ENCODE data around the gene WDFY3. TPM values are rescaled to one million over a fixed set of nuclear protein-coding genes. Genes with fewer than 3 reads are reported as not detected.

Gene WDFY3
- total RNA-seq, 1 experiment from 2014 or later, result 155 TPM

- no peaks in the 10 kb centered on the region for H3K27me3 ChIP-seq
- peaks cover 18% of the 10 kb centered on the region for H3K4me1 ChIP-seq
- no peak overlapping the region for H3K4me3 ChIP-seq
- peaks cover 22% of the 10 kb centered on the region for H3K36me3 ChIP-seq
- H3K27ac ChIP-seq, result no peak overlapping the region
- 0 out of 2 replicates have a peak, but pooled peaks cover 4% of the 10 kb centered on the region for H3K9me3 ChIP-seq (replicated peaks)
- DNase-seq, result no peak
These were observed 89.2 kb downstream of the WDFY3 start for GRCh38 chr4:84877051-84877833.

- Histone ChIP-seq H3K27me3 (no peaks in the 10 kb centered on the region), H3K4me3 (no peak overlapping the region), H3K4me1 (peaks cover 18% of the 10 kb centered on the region), H3K9me3 (replicated peaks) (no peaks in the 10 kb centered on the region), H3K27ac (no peak overlapping the region), H3K36me3 (peaks cover 16% of the 10 kb centered on the region)
- no peak for DNase-seq
These were observed 90.7 kb downstream of the WDFY3 start for GRCh38 chr4:84875636-84876371.

GRCh38 chr4:84874619-84875018 lies 91.9 kb downstream of the WDFY3 start:
- Histone ChIP-seq H3K27me3 (no peaks in the 10 kb centered on the region), H3K4me3 (no peak overlapping the region), H3K9me3 (replicated peaks) (no peaks in the 10 kb centered on the region), H3K4me1 (peaks cover 24% of the 10 kb centered on the region), H3K27ac (no peak overlapping the region), H3K36me3 (peaks cover 15% of the 10 kb centered on the region)
- no peak for DNase-seq

GRCh38 chr4:84870398-84871163 lies 95.9 kb downstream of the WDFY3 start:
- Histone ChIP-seq H3K9me3 (replicated peaks) (no peaks in the 10 kb centered on the region), H3K27me3 (no peaks in the 10 kb centered on the region), H3K36me3 (peaks cover 16% of the 10 kb centered on the region; the same call in 1 of the 2 replicates), H3K27ac (no peak overlapping the region), H3K4me1 (peaks cover 9% of the 10 kb centered on the region), H3K4me3 (no peak overlapping the region)
- peak in 1 of 2 experiments; percentile 21 for DNase-seq

- no peaks in the 10 kb centered on the region for H3K9me3 ChIP-seq (replicated peaks)
- no peak overlapping the region for H3K4me3 ChIP-seq
- DNase-seq, result no peak
- H3K4me1 ChIP-seq, result peaks cover 9% of the 10 kb centered on the region
- H3K36me3 ChIP-seq, result peaks cover 24% of the 10 kb centered on the region
- no peaks in the 10 kb centered on the region for H3K27me3 ChIP-seq
- no peak overlapping the region for H3K27ac ChIP-seq
These were observed 100.2 kb downstream of the WDFY3 start for GRCh38 chr4:84866295-84866694.

- DNase-seq, result no peak
- Histone ChIP-seq H3K4me1 (peaks cover 8% of the 10 kb centered on the region), H3K27ac (no peak overlapping the region), H3K9me3 (replicated peaks) (no peaks in the 10 kb centered on the region), H3K4me3 (no peak overlapping the region), H3K27me3 (no peaks in the 10 kb centered on the region), H3K36me3 (peaks cover 24% of the 10 kb centered on the region)
These were observed 100.9 kb downstream of the WDFY3 start for GRCh38 chr4:84865600-84865999.

GRCh38 chr4:84862064-84862463 lies 104.4 kb downstream of the WDFY3 start:
- Histone ChIP-seq H3K36me3 (peaks cover 37% of the 10 kb centered on the region), H3K27ac (no peak overlapping the region), H3K4me1 (no peaks in the 10 kb centered on the region), H3K4me3 (no peak overlapping the region), H3K9me3 (replicated peaks) (no peaks in the 10 kb centered on the region), H3K27me3 (no peaks in the 10 kb centered on the region)
- no peak for DNase-seq

GRCh38 chr4:84857296-84857695 lies 109.2 kb downstream of the WDFY3 start:
- Histone ChIP-seq H3K27me3 (no peaks in the 10 kb centered on the region), H3K36me3 (peaks cover 40% of the 10 kb centered on the region), H3K27ac (no peak overlapping the region), H3K4me1 (peaks cover 21% of the 10 kb centered on the region), H3K4me3 (no peak overlapping the region), H3K9me3 (replicated peaks) (no peaks in the 10 kb centered on the region)
- no peak for DNase-seq

GRCh38 chr4:84856468-84857049 lies 109.9 kb downstream of the WDFY3 start:
- H3K27ac ChIP-seq, result no peak overlapping the region
- peaks cover 40% of the 10 kb centered on the region for H3K36me3 ChIP-seq
- no peaks in the 10 kb centered on the region for H3K9me3 ChIP-seq (replicated peaks)
- no peaks in the 10 kb centered on the region for H3K27me3 ChIP-seq
- DNase-seq, result peak in 1 of 2 experiments; percentile 21
- no peak overlapping the region for H3K4me3 ChIP-seq
- peaks cover 27% of the 10 kb centered on the region for H3K4me1 ChIP-seq

- peak; percentile 43 to 71 for DNase-seq
- peaks cover 34% of the 10 kb centered on the region for H3K4me1 ChIP-seq
- H3K27ac ChIP-seq, result no peak overlapping the region
These were observed 110.7 kb downstream of the WDFY3 start for GRCh38 chr4:84855774-84856173.

GRCh38 chr4:84852081-84852480 lies 114.4 kb downstream of the WDFY3 start:
- Histone ChIP-seq H3K27ac (peak overlapping the region; percentile 86), H3K4me1 (peaks cover 65% of the 10 kb centered on the region), H3K4me3 (no peak overlapping the region), H3K27me3 (no peaks in the 10 kb centered on the region), H3K36me3 (peaks cover 39% of the 10 kb centered on the region), H3K9me3 (replicated peaks) (no peaks in the 10 kb centered on the region; the same call in 1 of the 2 replicates)
- DNase-seq, result peak; percentile 88 to 97

More at GRCh38 chr4:84855774-84856173, 110.7 kb downstream of the WDFY3 start:
- Histone ChIP-seq H3K9me3 (replicated peaks) (no peaks in the 10 kb centered on the region), H3K36me3 (peaks cover 43% of the 10 kb centered on the region), H3K27me3 (no peaks in the 10 kb centered on the region), H3K4me3 (no peak overlapping the region)

GRCh38 chr4:84849051-84849640 lies 117.3 kb downstream of the WDFY3 start:
- Histone ChIP-seq H3K27me3 (no peaks in the 10 kb centered on the region), H3K4me3 (no peak overlapping the region), H3K4me1 (peaks cover 71% of the 10 kb centered on the region), H3K27ac (peak overlapping the region; percentile 89), H3K9me3 (replicated peaks) (no peaks in the 10 kb centered on the region; the same call in 1 of the 2 replicates), H3K36me3 (peaks cover 61% of the 10 kb centered on the region)
- peak; percentile 85 to 95 for DNase-seq

- H3K4me3 ChIP-seq, result no peak overlapping the region
- H3K27ac ChIP-seq, result peak overlapping the region; percentile 89
- H3K9me3 ChIP-seq (replicated peaks), result no peaks in the 10 kb centered on the region; the same call in 1 of the 2 replicates
- DNase-seq, result no peak
- peaks cover 72% of the 10 kb centered on the region for H3K4me1 ChIP-seq
- H3K27me3 ChIP-seq, result no peaks in the 10 kb centered on the region
- H3K36me3 ChIP-seq, result peaks cover 57% of the 10 kb centered on the region
These were observed 118.1 kb downstream of the WDFY3 start for GRCh38 chr4:84848432-84848831.

- Histone ChIP-seq H3K36me3 (peaks cover 56% of the 10 kb centered on the region), H3K27me3 (no peaks in the 10 kb centered on the region), H3K4me1 (peaks cover 70% of the 10 kb centered on the region), H3K27ac (peak overlapping the region; percentile 89), H3K4me3 (no peak overlapping the region), H3K9me3 (replicated peaks) (no peaks in the 10 kb centered on the region; the same call in 1 of the 2 replicates)
- DNase-seq, result no peak
These were observed 118.5 kb downstream of the WDFY3 start for GRCh38 chr4:84847978-84848377.

Data from SJCRH30 (cell line).